GM19452 (cell line): ENCODE measurements around the gene CSAG2.

Experiments used
- ATAC-seq: cut with Tn5 transposase; IDR thresholded peaks from one replicate; pipeline ENCODE4 v1.9.1; 2021; ENCODE audit not compliant: unreplicated experiment

CSAG2 gene

DNA sequence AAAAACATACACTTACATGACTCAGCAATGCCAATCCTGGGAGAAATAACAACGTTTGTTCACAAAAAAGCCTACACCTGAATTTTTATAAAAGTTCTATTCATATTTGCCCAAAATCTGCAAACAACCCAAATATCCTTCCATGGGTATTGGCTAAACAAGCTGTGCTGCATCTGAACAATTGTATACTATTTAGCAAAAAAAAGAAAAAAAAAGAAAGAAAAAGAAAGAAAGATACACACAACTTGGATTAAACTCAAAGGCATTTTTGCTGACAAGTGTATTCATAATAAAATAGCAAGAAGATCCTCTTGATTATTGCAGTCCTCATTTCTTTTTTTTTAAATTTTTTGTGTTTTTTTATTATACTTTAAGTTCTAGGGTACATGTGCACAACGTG is 34.9 kb downstream of the CSAG2 start:
- no peak for ATAC-seq

DNA sequence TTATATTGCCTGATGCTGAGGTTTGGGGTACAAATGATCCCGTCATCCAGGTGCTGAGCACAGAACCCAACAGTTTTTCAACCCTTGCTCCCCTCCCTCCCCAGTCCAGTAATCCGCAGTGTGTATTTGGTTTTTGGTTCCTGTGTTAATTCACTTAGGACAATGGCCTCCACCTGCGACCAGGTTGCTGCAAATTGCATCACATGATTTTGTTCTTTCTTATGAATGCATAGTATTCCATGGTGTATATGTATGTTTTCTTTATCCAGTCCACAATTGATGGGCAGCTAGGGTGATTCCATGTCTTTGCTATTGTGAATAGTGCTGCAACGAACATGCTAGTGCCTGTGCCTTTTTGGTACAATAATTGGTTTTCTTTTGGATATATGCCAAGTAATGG is 46.0 kb downstream of the CSAG2 start:
- no peak for ATAC-seq

DNA sequence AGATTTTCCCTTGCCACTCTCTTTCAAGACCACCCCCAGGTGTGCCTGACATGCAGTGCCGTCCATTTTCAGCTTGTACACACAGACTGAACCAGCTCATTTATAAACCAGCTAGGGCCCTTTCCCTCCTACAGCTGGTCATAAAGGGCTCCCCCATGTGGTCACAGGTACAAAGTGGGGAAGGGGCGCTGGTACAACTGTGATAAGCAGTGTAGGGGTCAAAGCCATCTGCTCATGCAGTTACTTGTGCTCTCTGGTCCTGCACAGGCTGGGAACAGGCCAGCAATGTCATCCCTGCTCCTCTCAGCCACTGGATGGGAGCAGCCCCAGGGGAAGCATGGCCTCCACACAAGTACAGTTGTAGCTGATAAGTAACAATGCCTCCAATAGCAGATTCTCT is 50.8 kb downstream of the CSAG2 start:
- ATAC-seq, result no peak
